Measurements from ENCODE around the gene STC2. TPM values are rescaled to one million over a fixed set of nuclear protein-coding genes. Genes with fewer than 3 reads are reported as not detected.

The STC2 gene
- total and polyA plus RNA-seq, 2 experiments from 2014 or later: 27.3 to 132 TPM

GRCh38 chr5:173265433-173265832, 62.8 kb downstream of the STC2 start (continued):
- TF ChIP-seq ZNF462 (CRISPR knock-in tag; IDR thresholded peaks at IDR 0.05) (no peak), CREB1 (CRISPR knock-in tag; IDR thresholded peaks at IDR 0.05; ENCODE audit: low read depth) (no peak), ETS1 (IDR thresholded peaks at IDR 0.05) (no peak), CTCF (conservative IDR thresholded peaks at IDR 0.05; ENCODE audit: low read depth in 2 of 2) (no peak), ZNF114 (CRISPR knock-in tag; IDR thresholded peaks at IDR 0.05) (no peak), JUNB (IDR thresholded peaks at IDR 0.05; ENCODE audit: unreplicated experiment) (no peak), ZNF331 (CRISPR knock-in tag; IDR thresholded peaks at IDR 0.05; ENCODE audit: low read depth) (no peak), EZH2 (IDR thresholded peaks at IDR 0.05; ENCODE audit: low read depth, unreplicated experiment) (no peak)

Small RNAs within 50 kb of the gene (microRNA-seq; reads per million reads assigned to microRNA genes)
- not detected for gene MIR8056

Small RNAs within 50 kb of the gene (small RNA-seq; reads per million reads assigned to genes)
- gene MIR8056 (ENCODE audit: low replicate concordance) (not detected), gene RNA5SP200 (ENCODE audit: low replicate concordance) (not detected), gene RNU6-500P (ENCODE audit: low replicate concordance) (not detected)

Other genes with a start within 250 kb of the STC2 start
- gene BNIP1, start 183.9 kb downstream of the STC2 start, total RNA-seq (2014; rRNA removed; shearing (Covaris generic)): 13.7 and 17.0 TPM in 2 replicates
- gene BNIP1, start 183.9 kb downstream of the STC2 start, polyA plus RNA-seq (2016; fragmentation: Nextera tagmentation; extraction: Ambion mirVana): 9.5 and 12.1 TPM in 2 replicates
- gene NKX2-5, start 93.2 kb downstream of the STC2 start, total RNA-seq (2014; rRNA removed; shearing (Covaris generic)): 0.21 TPM in 1 of 2 replicates, not detected in the other
- gene NKX2-5, start 93.2 kb downstream of the STC2 start, polyA plus RNA-seq (2016; fragmentation: Nextera tagmentation; extraction: Ambion mirVana): 0.78 TPM in 1 of 2 replicates, not detected in the other

Measured in GM23338 (cell line).